Transverse colon (tissue), 4 donors: Measurements from ENCODE around the gene PRKAR2A. TPM values are rescaled to one million over a fixed set of nuclear protein-coding genes. Genes with fewer than 3 reads are reported as not detected.

Source experiments
- DNase-seq: peaks from one replicate; pipeline ENCODE4 v3.0.0-alpha.2; 2019
- H3K27ac ChIP-seq, 4 donors: fragments of 200-600 bp; sonication (generic); 2 replicates each; pipeline ENCODE4 v1.5.1; 2016 to 2018; ENCODE audit warnings: inconsistent platforms in 4 of 4
- H3K27me3 ChIP-seq: fragments of 200-600 bp; sonication (generic); 2 replicates; pipeline ENCODE4 v1.5.1; 2017; ENCODE audit warnings: inconsistent platforms
- H3K36me3 ChIP-seq, 4 donors: fragments of 200-600 bp; sonication (generic); 2 replicates each; pipeline ENCODE4 v1.5.1; 2017 to 2019; ENCODE audit warnings: inconsistent platforms in 4 of 4
- H3K4me1 ChIP-seq, 4 donors: fragments of 200-600 bp; sonication (generic); 2 replicates each; pipeline ENCODE4 v1.5.1; 2017 to 2020; ENCODE audit warnings: inconsistent platforms in 4 of 4
- H3K4me3 ChIP-seq, 4 donors: fragments of 200-600 bp; sonication (generic); 1 replicate in 1 of 4; 2 replicates in 3 of 4; pipeline versions ENCODE4 v1.5.1 to v1.6.1; 2017 to 2019; ENCODE audit warnings: inconsistent platforms in 4 of 4
- H3K9me3 ChIP-seq, 2 donors: fragments of 200-600 bp; sonication (generic); 2 replicates each; pipeline ENCODE4 v1.5.1; 2017 to 2019; ENCODE audit warnings: inconsistent platforms in 2 of 2
- EP300 ChIP-seq: sonication (generic); formaldehyde crosslinking; IDR thresholded peaks from one replicate; pipeline ENCODE4 v1.6.1; 2017; ENCODE audit warnings: antibody characterized with exemption, low read depth
- POLR2A ChIP-seq: fragments of 450-650 bp; IDR thresholded peaks from one replicate; pipeline ENCODE4 v1.6.1; 2016; ENCODE audit warnings: antibody characterized with exemption, mild to moderate bottlenecking, moderate library complexity
- POLR2AphosphoS5 ChIP-seq, 3 donors: sonication (generic); formaldehyde crosslinking; IDR thresholded peaks; one replicate each; pipeline ENCODE4 v1.6.1; 2016; ENCODE audit warnings: antibody characterized with exemption in 3 of 3
- WGBS, 2 donors: methylation state at CpG; one replicate each; pipeline ENCODE4 v1.1.5; 2018; ENCODE audit warnings: low coverage in 1 of 2; 5-methylcytosine and 5-hydroxymethylcytosine counted together
- in situ Hi-C, 4 donors: fragments of 200-750 bp; cut with MboI; loops; one replicate each; pipeline versions ENCODE4 v1.15.0 to v1.15.1; 2017; ENCODE audit warnings: low sequenced_read_pairs in 3 of 4, low pct_ligation_motif_present in 1 of 4, low pct_unique_long_range_greater_than_20kb in 1 of 4
- intact Hi-C: fragments of 100-400 bp; cut with DNase I; formaldehyde crosslinking; loops from one replicate; pipeline ENCODE4 v1.15.1; 2023; ENCODE audit warnings: low total_unique reads
- total RNA-seq, 4 donors: library from RNA; depleted of rRNA; stranded (reverse); fragments of >200 nt; gene quantifications; one replicate each; pipeline ENCODE4 v1.1.0, GENCODE V29; 2016
- TF ChIP-seq, protein P1 (sequence below), 5 experiments: fragments of 200-600 bp in 3 of 5; fragments of 450-650 bp in 2 of 5; sonication (generic) in 3 of 5; IDR thresholded peaks; 1 replicate in 2 of 5; 2 replicates in 3 of 5; pipeline ENCODE4 v1.5.1; 2016 to 2017; ENCODE audit warnings: antibody characterized with exemption in 5 of 5, inconsistent platforms in 3 of 5, mild to moderate bottlenecking in 2 of 5, moderate library complexity in 1 of 5

PRKAR2A gene
- total RNA-seq, 4 donors from 2014 or later: 20.3 to 59.1 (median 40.8) TPM

- in situ Hi-C loops (no loop called here), intact Hi-C loops (no loop called here)
- Histone ChIP-seq H3K9me3 (no peaks in the 10 kb centered on the region), H3K27ac (no peak overlapping the region), H3K27me3 (no peaks in the 10 kb centered on the region), H3K36me3 (peaks cover 0 to 18% (median 6%) of the 10 kb centered on the region in 4 donors), H3K4me3 (no peak overlapping the region), H3K4me1 (peaks cover 0 to 23% (median 11%) of the 10 kb centered on the region in 4 donors)
- no peak for DNase-seq
- TF ChIP-seq POLR2A: no peak
- TF ChIP-seq, protein P1, sequence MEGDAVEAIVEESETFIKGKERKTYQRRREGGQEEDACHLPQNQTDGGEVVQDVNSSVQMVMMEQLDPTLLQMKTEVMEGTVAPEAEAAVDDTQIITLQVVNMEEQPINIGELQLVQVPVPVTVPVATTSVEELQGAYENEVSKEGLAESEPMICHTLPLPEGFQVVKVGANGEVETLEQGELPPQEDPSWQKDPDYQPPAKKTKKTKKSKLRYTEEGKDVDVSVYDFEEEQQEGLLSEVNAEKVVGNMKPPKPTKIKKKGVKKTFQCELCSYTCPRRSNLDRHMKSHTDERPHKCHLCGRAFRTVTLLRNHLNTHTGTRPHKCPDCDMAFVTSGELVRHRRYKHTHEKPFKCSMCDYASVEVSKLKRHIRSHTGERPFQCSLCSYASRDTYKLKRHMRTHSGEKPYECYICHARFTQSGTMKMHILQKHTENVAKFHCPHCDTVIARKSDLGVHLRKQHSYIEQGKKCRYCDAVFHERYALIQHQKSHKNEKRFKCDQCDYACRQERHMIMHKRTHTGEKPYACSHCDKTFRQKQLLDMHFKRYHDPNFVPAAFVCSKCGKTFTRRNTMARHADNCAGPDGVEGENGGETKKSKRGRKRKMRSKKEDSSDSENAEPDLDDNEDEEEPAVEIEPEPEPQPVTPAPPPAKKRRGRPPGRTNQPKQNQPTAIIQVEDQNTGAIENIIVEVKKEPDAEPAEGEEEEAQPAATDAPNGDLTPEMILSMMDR (IDR thresholded peaks at IDR 0.05): no peak
- no peak for TF ChIP-seq EP300
- no peak for TF ChIP-seq POLR2AphosphoS5 (IDR thresholded peaks at IDR 0.05)
- 91% methylated on average over 2 of the region's 2 CpGs; no CpG with 5 or more reads in 1 of the 2 donors for WGBS, 2 donors
Observed at GRCh38 chr3:48858709-48859108, 11.0 kb upstream of the PRKAR2A start.

GRCh38 chr3:48857641-48858040, 10.0 kb upstream of the PRKAR2A start:
- H3K27ac ChIP-seq: no peak overlapping the region
- intact Hi-C loops (no loop called here), in situ Hi-C loops (no loop called here)
- H3K9me3 ChIP-seq: no peaks in the 10 kb centered on the region
- H3K4me1 ChIP-seq: peaks cover 0 to 28% (median 11%) of the 10 kb centered on the region in 4 donors
- DNase-seq: no peak
- H3K27me3 ChIP-seq: no peaks in the 10 kb centered on the region
- peaks cover 0 to 18% (median 6%) of the 10 kb centered on the region in 4 donors for H3K36me3 ChIP-seq
- TF ChIP-seq POLR2A (no peak), EP300 (no peak), POLR2AphosphoS5 (IDR thresholded peaks at IDR 0.05) (no peak)
- TF ChIP-seq, protein P1 (IDR thresholded peaks at IDR 0.05): no peak
- H3K4me3 ChIP-seq: no peak overlapping the region
- WGBS, 2 donors: 76 to 79% methylated on average over 2 of the region's 2 CpGs

- Histone ChIP-seq H3K27ac (peak overlapping the region; percentile 68 to 76 (median 70)), H3K4me3 (no peak overlapping the region), H3K36me3 (peaks cover 0 to 12% (median 3%) of the 10 kb centered on the region in 4 donors), H3K9me3 (no peaks in the 10 kb centered on the region), H3K4me1 (peaks cover 0 to 28% (median 11%) of the 10 kb centered on the region in 4 donors), H3K27me3 (no peaks in the 10 kb centered on the region)
- in situ Hi-C loops (no loop called here), intact Hi-C loops (no loop called here)
- TF ChIP-seq EP300: no peak
- no peak for TF ChIP-seq POLR2A
- TF ChIP-seq, protein P1 (IDR thresholded peaks at IDR 0.05): no peak
- no peak for TF ChIP-seq POLR2AphosphoS5 (IDR thresholded peaks at IDR 0.05)
- WGBS, 2 donors: 47% methylated on average over 4 of the region's 4 CpGs; no CpG with 5 or more reads in 1 of the 2 donors
- DNase-seq: peak; percentile 50
Observed at GRCh38 chr3:48856469-48856868, 8.8 kb upstream of the PRKAR2A start.

DNA sequence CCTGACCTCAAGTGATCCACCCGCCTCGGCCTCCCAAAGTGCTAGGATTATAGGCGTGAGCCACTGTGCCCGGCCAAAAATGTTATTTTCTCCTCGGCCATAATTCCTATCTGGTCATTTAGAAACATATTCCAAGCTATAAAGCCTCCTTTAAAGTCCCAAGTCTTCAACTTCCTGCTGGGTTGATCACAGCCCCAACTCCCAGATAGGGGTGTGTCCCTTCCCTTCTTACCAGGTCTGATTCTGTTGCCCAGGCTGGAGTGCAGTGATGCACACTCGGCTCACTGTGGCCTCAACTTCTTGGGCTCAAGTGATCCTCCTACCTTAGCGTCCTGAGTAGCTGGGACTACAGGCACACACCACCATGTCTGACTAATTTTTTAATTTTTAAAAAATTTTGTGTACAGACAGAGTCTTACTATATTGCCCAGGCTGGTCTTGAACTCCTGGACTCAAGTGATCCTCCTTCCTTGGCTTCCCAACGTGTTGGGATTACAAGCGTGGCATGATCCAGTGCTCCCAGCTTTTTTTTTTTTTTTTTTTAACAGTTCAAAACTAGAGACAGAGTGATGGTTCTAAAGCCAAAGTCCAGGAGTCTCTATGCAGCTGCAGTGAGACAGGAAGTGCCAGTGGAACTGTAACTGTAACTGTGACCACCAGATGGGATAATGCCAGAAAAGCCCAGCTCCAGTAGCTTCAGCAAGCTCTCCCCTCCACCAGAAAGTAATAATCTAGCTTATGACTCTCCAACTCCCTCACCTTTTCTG, 8.2 kb upstream of the PRKAR2A start:
- Histone ChIP-seq H3K4me3 (no peak overlapping the region), H3K27me3 (no peaks in the 10 kb centered on the region), H3K4me1 (peaks cover 0 to 28% (median 11%) of the 10 kb centered on the region in 4 donors), H3K9me3 (no peaks in the 10 kb centered on the region), H3K36me3 (peaks cover 0 to 12% (median 0%) of the 10 kb centered on the region in 4 donors), H3K27ac (peak overlapping the region; percentile 68 to 76 (median 70))
- intact Hi-C loops: no loop called here
- TF ChIP-seq, protein P1 (IDR thresholded peaks at IDR 0.05): no peak
- TF ChIP-seq POLR2A: no peak
- no peak for TF ChIP-seq EP300
- DNase-seq: peak; percentile 26
- in situ Hi-C loops: no loop called here
- 47 to 59% methylated on average over 2 to 9 of the region's 9 CpGs for WGBS, 2 donors
